Gastrocnemius medialis (tissue), 4 donors: ENCODE data around the gene VPS26B.

Experiments
- CTCF ChIP-seq, 5 experiments: fragments of 450-650 bp in 3 of 5; fragments of 200-600 bp in 2 of 5; sonication (generic) in 2 of 5; IDR thresholded peaks in 4 of 5; conservative IDR thresholded peaks in 1 of 5; 1 replicate in 4 of 5; 2 replicates in 1 of 5; pipeline ENCODE4 v1.5.1; 2016 to 2019; ENCODE audit warnings: antibody characterized with exemption in 5 of 5, mild to moderate bottlenecking in 3 of 5, moderate library complexity in 3 of 5
- POLR2A ChIP-seq, 2 donors: fragments of 450-650 bp; IDR thresholded peaks; one replicate each; pipeline ENCODE4 v1.6.1; 2017; ENCODE audit warnings: antibody characterized with exemption in 2 of 2, mild to moderate bottlenecking in 2 of 2, moderate library complexity in 2 of 2

- TF ChIP-seq CTCF (IDR thresholded peaks at IDR 0.05 in 4 of 5, conservative IDR thresholded peaks at IDR 0.05 in 1 of 5) (peak in 1 of 5 experiments; percentile 27), POLR2A (IDR thresholded peaks at IDR 0.05) (no peak)
Observed at GRCh38 chr11:134261626-134262488, 37.4 kb downstream of the VPS26B start.
